Measurements from ENCODE around the gene ENKD1.

DNA sequence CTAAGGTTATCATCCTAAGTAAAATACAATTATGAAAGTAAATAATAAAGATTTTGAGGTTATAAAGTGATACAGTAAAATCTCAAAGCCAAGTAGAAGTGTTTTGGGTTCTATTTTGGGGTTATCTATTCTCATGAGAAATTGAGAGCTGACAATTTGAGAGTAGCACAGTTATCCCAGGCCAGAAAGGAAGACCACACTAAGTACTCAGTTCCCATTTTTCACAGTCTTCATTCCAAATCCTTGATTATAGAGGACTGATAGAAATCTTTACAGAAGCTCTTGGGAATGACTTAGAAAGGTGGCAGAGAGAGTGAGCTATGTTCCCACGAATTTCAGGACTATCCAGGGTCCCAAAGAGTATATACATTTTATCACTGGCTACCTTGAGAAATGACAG, 48.0 kb upstream of the ENKD1 start:
- no peak for TF ChIP-seq POLR2A (IDR thresholded peaks at IDR 0.05)
- no peak for TF ChIP-seq CTCF (IDR thresholded peaks at IDR 0.05)

All from lower leg skin (tissue), 3 donors.